Measurements from ENCODE around the gene NPR1.
"Not testable (repeated sequence)": the region's sequence is repeated elsewhere in the genome, so short reads cannot be mapped to it uniquely, and the experiment has no call there.

The NPR1 gene

DNA sequence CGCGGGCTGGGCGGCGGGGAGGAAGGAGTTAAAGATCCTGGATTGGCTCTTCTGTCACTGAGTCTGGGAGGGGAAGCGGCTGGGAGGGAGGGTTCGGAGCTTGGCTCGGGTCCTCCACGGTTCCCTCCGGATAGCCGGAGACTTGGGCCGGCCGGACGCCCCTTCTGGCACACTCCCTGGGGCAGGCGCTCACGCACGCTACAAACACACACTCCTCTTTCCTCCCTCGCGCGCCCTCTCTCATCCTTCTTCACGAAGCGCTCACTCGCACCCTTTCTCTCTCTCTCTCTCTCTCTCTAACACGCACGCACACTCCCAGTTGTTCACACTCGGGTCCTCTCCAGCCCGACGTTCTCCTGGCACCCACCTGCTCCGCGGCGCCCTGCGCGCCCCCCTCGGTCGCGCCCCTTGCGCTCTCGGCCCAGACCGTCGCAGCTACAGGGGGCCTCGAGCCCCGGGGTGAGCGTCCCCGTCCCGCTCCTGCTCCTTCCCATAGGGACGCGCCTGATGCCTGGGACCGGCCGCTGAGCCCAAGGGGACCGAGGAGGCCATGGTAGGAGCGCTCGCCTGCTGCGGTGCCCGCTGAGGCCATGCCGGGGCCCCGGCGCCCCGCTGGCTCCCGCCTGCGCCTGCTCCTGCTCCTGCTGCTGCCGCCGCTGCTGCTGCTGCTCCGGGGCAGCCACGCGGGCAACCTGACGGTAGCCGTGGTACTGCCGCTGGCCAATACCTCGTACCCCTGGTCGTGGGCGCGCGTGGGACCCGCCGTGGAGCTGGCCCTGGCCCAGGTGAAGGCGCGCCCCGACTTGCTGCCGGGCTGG lies at the start of gene NPR1:
Gene NPR1 (plus strand): TSS at position 170 of the 818 bp plus-strand sequence. CDS start 421 bp downstream, at position 591.
- DNase-seq (ENCODE audit: low read depth in 2 of 2): no peak

GRCh38 chr1:153629343-153629665 lies 49.2 kb upstream of the NPR1 start:
- no peak for DNase-seq (ENCODE audit: low read depth in 2 of 2)

GRCh38 chr1:153629971-153630370 lies 48.5 kb upstream of the NPR1 start:
- DNase-seq (ENCODE audit: low read depth in 2 of 2): no peak

GRCh38 chr1:153630384-153630783 lies 48.1 kb upstream of the NPR1 start:
- no peak for DNase-seq (ENCODE audit: low read depth in 2 of 2)

DNA sequence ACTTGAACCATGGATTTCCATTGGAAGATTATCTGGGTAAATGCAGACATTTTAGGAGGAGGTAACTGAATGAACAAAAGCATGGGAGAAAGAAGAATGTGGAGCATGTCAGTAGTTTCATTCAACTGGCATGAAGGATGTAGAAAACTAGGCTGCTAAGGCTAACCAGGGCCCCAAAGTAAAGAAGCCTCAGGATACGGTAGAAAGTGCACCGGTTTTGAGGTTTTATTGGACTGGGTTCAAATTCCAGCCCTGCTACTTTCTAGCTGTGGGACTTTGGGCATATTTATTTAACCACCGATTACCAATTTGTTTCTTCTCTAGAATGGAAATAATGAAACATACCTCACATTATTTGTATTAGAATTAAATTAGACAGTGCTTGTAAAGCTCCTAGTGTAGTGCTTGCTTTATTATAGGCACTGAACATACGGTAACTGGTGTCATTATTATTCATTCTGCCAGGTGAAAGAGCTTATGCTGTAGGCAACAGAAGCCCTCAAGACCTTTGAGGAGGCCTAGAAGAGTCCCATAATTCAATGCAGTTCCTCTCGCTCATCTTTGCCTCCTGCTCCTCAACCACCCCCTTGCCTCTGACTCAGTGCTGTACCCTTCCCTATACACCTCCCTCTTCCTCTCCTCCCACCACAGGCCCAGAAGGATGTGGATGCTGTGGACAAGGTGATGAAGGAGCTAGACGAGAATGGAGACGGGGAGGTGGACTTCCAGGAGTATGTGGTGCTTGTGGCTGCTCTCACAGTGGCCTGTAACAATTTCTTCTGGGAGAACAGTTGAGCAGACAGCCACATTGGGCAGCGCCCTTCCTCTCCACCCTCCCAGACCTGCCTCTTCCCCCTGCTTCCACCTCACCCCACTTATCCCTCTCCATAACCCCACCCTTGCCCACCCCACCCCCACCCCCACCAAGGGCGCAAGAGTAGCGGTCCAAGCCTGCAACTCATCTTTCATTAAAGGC lies 47.2 kb upstream of the NPR1 start:
- no peak for DNase-seq (ENCODE audit: low read depth in 2 of 2)

DNA sequence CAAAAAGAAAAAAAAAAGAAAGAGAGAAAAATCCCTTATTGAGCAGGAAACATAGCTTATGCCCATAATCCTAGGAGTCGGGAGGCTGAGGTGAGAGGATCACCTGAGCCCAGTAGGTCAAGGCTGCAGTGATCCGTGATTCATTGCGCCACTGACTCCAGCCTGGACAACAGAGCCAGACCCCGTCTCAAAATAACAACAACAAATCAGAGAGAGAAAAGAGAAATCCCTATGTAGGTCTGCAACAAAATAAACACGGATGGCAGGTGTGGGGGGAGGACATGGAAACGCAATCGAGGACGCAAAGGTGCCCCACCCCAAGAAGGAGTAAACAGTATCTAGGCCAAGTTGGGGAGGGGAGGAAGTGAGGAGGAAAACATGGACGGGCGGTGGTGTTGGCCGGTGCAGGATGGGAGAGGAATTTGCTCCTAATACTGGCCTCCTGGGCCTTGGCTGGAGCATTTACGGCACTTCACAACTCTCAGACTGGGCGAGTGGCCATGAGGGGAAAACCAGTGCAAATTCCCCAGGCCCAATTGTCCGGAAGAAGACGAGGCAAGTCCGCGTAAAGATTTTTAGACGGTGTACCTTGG lies 45.2 kb upstream of the NPR1 start:
- no peak for DNase-seq (ENCODE audit: low read depth in 2 of 2)

DNA sequence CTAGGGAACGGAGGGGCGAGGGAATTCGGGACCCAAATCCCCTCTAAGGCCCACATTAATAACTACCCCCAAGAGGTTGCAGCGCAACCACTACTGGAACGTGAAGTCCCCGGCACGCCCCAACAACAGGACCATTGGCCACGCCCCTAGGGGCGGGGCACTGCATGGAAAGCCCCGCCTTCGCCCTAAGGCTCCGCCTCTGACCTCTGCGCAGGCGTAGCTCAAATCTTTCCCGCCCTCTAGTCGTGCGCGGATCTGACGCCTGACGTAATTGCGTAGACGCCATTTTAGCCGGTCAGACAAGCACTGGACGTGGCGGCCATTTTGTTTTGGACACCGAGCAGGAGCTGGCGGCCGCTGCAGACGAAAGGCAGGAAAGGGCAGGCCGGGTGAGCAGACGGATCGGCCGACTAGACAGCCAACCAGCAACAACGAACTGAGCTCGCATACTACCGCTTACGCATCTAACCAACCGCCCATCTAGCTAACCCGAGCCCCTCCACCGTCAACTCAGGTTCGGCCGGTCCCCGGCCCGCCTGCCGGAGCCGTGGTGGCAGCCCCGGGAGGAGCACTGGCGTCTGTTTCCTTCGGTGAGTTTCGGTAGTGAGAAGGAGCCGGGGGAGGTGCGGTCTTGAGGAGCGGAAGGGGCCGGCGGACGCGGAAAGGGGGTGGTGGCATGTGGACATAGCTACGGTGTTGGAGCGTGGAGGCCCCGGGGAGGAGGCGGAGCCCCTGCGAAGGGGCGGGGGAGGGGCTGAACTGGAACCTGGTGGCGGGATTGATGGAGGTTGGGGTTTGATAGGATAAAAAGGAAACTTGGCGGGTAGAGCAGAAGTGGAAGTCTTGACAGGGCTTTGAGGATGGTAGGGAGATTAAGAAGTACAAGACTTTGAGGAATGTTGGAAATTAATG lies 44.5 kb upstream of the NPR1 start, which contains the start of gene CHTOP:
Gene CHTOP (plus strand): TSS at position 313 of the 912 bp plus-strand sequence. CDS start 2,523 bp downstream, outside the sequence.
- peak; percentile 94 to 95 for DNase-seq (ENCODE audit: low read depth in 2 of 2)

- DNase-seq (ENCODE audit: low read depth in 2 of 2): no peak
These were observed 42.6 kb upstream of the NPR1 start for GRCh38 chr1:153635872-153636271.

DNA sequence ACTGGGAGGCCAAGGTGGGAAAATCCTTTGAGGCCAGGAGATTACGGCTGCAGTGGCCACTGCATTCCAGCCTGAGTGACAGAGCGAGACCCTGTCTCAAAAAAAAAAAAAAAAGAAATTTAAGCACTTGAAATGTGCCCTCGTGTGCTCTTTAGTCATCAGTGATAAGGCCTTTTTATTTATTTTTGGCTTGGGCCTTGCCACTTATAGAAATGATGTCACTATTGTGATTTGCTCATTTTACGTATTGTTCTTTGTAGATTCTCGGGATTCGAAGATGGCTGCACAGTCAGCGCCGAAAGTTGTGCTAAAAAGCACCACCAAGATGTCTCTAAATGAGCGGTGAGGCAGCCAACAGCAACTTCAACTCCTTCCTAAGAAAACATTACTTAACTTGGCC lies 42.2 kb upstream of the NPR1 start:
- DNase-seq (ENCODE audit: low read depth in 2 of 2): no peak

- DNase-seq (ENCODE audit: low read depth in 2 of 2): no peak
These were observed 40.2 kb upstream of the NPR1 start for GRCh38 chr1:153638261-153638660.

GRCh38 chr1:153639280-153639679 lies 39.2 kb upstream of the NPR1 start:
- DNase-seq (ENCODE audit: low read depth in 2 of 2): no peak

DNA sequence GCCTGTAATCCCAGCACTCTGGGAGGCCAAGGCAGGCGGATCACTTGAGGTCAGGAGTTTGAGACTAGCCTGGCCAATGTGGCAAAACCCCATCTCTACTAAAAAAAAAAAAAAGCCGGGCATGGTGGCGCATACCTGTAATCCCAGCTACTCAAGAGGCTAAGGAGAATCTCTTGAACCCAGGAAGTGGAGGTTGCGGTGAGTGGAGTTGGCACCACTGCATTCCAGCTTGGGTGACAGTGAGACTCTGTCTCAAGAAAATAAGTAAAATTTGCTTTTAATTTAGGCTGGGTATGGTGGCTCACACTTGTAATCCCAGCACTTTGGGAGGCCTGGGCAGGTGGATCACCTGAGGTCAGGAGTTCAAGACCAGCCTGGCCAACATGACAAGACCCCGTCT lies 38.3 kb upstream of the NPR1 start:
- DNase-seq (ENCODE audit: low read depth in 2 of 2): not testable (repeated sequence)

DNA sequence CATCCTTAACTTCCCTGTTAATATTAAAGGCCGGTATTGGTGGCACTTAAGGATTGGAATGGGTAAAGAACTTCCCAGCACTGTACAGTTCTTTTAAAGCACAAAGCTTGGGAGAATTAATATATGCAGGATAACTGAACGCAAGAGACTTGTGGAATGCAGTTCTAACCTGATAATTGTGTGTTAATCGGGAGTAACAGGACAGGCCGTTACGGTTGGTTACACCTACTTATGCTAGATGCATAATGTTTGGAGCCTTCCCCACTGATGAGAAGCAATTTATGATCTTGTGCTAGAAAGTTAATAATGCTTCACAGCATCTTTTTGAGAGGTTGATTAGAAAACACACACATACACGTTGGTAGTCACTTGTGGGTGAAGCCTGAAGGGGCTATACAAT lies 37.6 kb upstream of the NPR1 start:
- no peak for DNase-seq (ENCODE audit: low read depth in 2 of 2)

- DNase-seq (ENCODE audit: low read depth in 2 of 2): no peak
These were observed 36.3 kb upstream of the NPR1 start for GRCh38 chr1:153642161-153642560.

DNA sequence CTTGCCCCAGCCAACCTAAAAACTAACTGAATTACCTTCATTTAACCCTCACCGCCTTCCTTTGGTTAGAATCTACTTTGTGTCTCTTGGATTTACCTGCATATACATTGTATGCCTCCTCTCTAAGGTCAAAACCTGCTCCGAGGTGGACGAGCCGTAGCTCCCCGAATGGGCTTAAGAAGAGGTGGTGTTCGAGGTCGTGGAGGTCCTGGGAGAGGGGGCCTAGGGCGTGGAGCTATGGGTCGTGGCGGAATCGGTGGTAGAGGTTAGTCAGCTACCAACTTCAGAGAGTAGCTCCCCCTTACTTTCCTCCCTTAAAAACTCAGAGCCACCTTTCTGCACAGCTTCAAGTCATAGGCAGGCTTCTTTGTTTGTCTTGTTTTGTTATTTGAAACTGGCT lies 35.4 kb upstream of the NPR1 start:
- no peak for DNase-seq (ENCODE audit: low read depth in 2 of 2)

DNA sequence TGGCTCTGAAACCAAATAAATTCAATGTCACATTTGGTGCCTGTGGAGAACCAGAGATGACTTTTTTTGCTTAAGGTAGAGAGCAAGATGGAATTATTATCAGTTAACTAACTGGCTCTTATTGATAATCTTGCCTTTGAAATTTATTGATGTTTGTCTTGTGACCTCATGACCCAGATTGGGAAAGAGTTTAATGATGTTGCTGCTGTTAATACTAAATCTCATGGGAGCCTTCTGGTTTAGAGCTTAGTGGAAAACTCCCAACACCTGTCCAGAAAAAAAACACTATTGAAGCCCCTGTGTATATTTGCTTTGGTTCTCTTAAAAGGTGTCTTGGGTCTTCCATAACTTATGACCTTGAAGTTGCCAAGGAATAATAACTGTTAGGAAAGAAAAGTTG lies 34.7 kb upstream of the NPR1 start:
- DNase-seq (ENCODE audit: low read depth in 2 of 2): no peak

DNA sequence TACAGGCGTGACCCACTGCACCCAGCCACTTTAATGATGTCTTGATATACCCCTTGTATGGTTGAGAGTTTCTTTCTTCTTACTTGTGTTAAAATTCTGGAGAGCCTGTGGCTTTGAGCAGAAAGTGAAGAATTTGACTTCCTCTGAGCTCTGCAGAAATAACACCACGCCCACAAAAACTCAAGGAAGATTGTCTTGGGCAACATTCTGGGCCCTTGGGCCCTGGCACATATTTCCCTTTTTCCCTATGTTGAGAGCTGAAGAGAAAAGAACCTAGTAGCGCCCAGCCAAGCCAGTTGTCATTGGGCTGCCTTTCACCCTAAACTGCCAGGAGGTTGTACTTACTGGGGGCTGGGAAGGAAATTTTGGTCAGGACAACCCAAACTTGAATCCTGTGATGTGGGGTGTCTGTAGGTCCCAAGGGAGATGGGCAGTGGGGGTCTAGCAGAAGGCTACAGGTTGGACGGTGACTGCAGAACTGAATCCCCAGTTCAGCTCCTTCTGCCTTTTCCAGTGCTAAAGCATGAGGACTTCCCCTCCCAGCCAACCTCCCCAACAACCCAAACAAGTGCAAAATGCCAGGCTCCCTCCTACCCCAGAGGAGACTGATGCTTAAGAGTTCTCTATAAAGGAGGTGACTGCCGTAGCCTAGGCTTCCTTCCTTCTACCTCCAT lies 31.7 kb upstream of the NPR1 start:
- no peak for DNase-seq (ENCODE audit: low read depth in 2 of 2)

GRCh38 chr1:153647346-153647714 lies 31.2 kb upstream of the NPR1 start:
- DNase-seq (ENCODE audit: low read depth in 2 of 2): no peak

- DNase-seq (ENCODE audit: low read depth in 2 of 2): no peak
These were observed 30.4 kb upstream of the NPR1 start for GRCh38 chr1:153648000-153648643.
